Muscle of leg (tissue), 11 donors: ENCODE measurements around the gene REXO1. TPM values are rescaled to one million over a fixed set of nuclear protein-coding genes. Genes with fewer than 3 reads are reported as not detected.

ENCODE experiments used
- DNase-seq: peaks from one replicate; pipeline ENCODE4 v3.0.0; 2013
- H3K27ac ChIP-seq: one replicate; pipeline ENCODE4 v1.5.1; 2013; ENCODE audit warnings: mild to moderate bottlenecking, low read length, control low read depth
- H3K27me3 ChIP-seq: one replicate; pipeline ENCODE4 v1.6.1; 2013; ENCODE audit warnings: low read length; ENCODE audit not compliant: control insufficient read depth, insufficient read depth
- H3K36me3 ChIP-seq: one replicate; pipeline ENCODE4 v1.6.1; 2013; ENCODE audit warnings: low read length; ENCODE audit not compliant: control insufficient read depth, insufficient read depth
- H3K4me1 ChIP-seq: one replicate; pipeline ENCODE4 v1.6.1; 2013; ENCODE audit warnings: low read length; ENCODE audit not compliant: control insufficient read depth, insufficient read depth
- H3K4me3 ChIP-seq: one replicate; pipeline ENCODE4 v1.5.1; 2013; ENCODE audit warnings: low read length, control low read depth
- H3K9me3 ChIP-seq: replicated peaks from 2 replicates; pipeline ENCODE4 v1.6.1; 2013; ENCODE audit warnings: low read depth, low read length; ENCODE audit not compliant: control insufficient read depth
- WGBS: methylation state at CpG from one replicate; pipeline ENCODE4 v1.1.5; 2013; ENCODE audit warnings: missing lambda C conversion rate; ENCODE audit not compliant: insufficient coverage; 5-methylcytosine and 5-hydroxymethylcytosine counted together
- polyA plus RNA-seq, 8 donors: library from polyadenylated mRNA; unstranded; fragments of 120-200 nt; gene quantifications; one replicate each; pipeline versions ENCODE4 v1.2.1 to v1.2.3, GENCODE V29; 2013; ENCODE audit warnings: inconsistent platforms in 1 of 8, low replicate concordance in 1 of 8; ENCODE audit not compliant: insufficient read length in 8 of 8, insufficient read depth in 1 of 8
- total RNA-seq: library from RNA; stranded (reverse); fragments of 120-200 nt; gene quantifications from one replicate; pipeline ENCODE4 v1.2.4, GENCODE V29; 2013

Gene REXO1
- total and polyA plus RNA-seq, 9 donors: 4.8 to 26.9 (median 23.9) TPM

- H3K4me1 ChIP-seq: peaks cover 12% of the 10 kb centered on the region
- H3K4me3 ChIP-seq: no peak overlapping the region
- no peak overlapping the region for H3K27ac ChIP-seq
- H3K27me3 ChIP-seq: no peaks in the 10 kb centered on the region
- DNase-seq: no peak
- WGBS: 77% methylated on average over 5 of the region's 8 CpGs
- no peaks in the 10 kb centered on the region for H3K9me3 ChIP-seq
- peaks cover 9% of the 10 kb centered on the region for H3K36me3 ChIP-seq
Measured at GRCh38 chr19:1866693-1867348, 18.5 kb upstream of the REXO1 start.

GRCh38 chr19:1865172-1866010 lies 17.1 kb upstream of the REXO1 start:
- Histone ChIP-seq H3K27ac (peak overlapping the region; percentile 97), H3K4me3 (peak overlapping the region; percentile 89), H3K27me3 (no peaks in the 10 kb centered on the region), H3K9me3 (no peaks in the 10 kb centered on the region), H3K36me3 (no peaks in the 10 kb centered on the region), H3K4me1 (peaks cover 27% of the 10 kb centered on the region)
- 81% methylated on average over 12 of the region's 17 CpGs for WGBS
- DNase-seq: peak; percentile 43

- Histone ChIP-seq H3K9me3 (no peaks in the 10 kb centered on the region), H3K27ac (peak overlapping the region; percentile 97), H3K4me3 (peak overlapping the region; percentile 89), H3K27me3 (no peaks in the 10 kb centered on the region), H3K36me3 (no peaks in the 10 kb centered on the region), H3K4me1 (peaks cover 34% of the 10 kb centered on the region)
- WGBS: under 1% methylated on average over 42 of the region's 52 CpGs
- DNase-seq: peak; percentile 80
Measured at GRCh38 chr19:1864480-1865171, 16.3 kb upstream of the REXO1 start.

GRCh38 chr19:1863638-1864479 lies 15.6 kb upstream of the REXO1 start:
- Histone ChIP-seq H3K27me3 (no peaks in the 10 kb centered on the region), H3K36me3 (no peaks in the 10 kb centered on the region), H3K4me3 (peak overlapping the region; percentile 89), H3K9me3 (no peaks in the 10 kb centered on the region), H3K4me1 (peaks cover 42% of the 10 kb centered on the region), H3K27ac (peak overlapping the region; percentile 97)
- peak; percentile 97 for DNase-seq
- under 1% methylated on average over 83 of the region's 115 CpGs for whole genome bisulfite sequencing

- Histone ChIP-seq H3K27me3 (no peaks in the 10 kb centered on the region), H3K27ac (peak within 1 kb of the TSS; percentile 97), H3K9me3 (no peaks in the 10 kb centered on the region), H3K4me1 (peaks cover 45% of the 10 kb centered on the region), H3K36me3 (no peaks in the 10 kb centered on the region), H3K4me3 (peak within 1 kb of the TSS; percentile 89)
- under 1% methylated on average over 63 of the region's 63 CpGs for WGBS
- DNase-seq: no peak
Measured at GRCh38 chr19:1863328-1863637, 15.0 kb upstream of the REXO1 start, which contains the start of gene KLF16. TSS of gene KLF16 (minus strand) at chr19:1863579. CDS start at chr19:1863497, 82 bp downstream.

- Histone ChIP-seq H3K27me3 (no peaks in the 10 kb centered on the region), H3K27ac (peak overlapping the region; percentile 82), H3K36me3 (no peaks in the 10 kb centered on the region), H3K4me1 (peaks cover 51% of the 10 kb centered on the region), H3K4me3 (peak overlapping the region; percentile 57), H3K9me3 (no peaks in the 10 kb centered on the region)
- peak; percentile 67 for DNase-seq
- under 1% methylated on average over 86 of the region's 109 CpGs for WGBS
Measured at GRCh38 chr19:1862424-1863327, 14.4 kb upstream of the REXO1 start.

- H3K27ac ChIP-seq: peak overlapping the region; percentile 82
Measured at GRCh38 chr19:1862068-1862423, 13.8 kb upstream of the REXO1 start.

GRCh38 chr19:1861599-1862031 lies 13.3 kb upstream of the REXO1 start:
- Histone ChIP-seq H3K27ac (peak overlapping the region; percentile 82), H3K27me3 (no peaks in the 10 kb centered on the region), H3K4me3 (peak overlapping the region; percentile 57), H3K4me1 (peaks cover 59% of the 10 kb centered on the region), H3K9me3 (no peaks in the 10 kb centered on the region), H3K36me3 (no peaks in the 10 kb centered on the region)
- WGBS: 11% methylated on average over 18 of the region's 23 CpGs
- DNase-seq: peak; percentile 52

More at GRCh38 chr19:1862068-1862423, 13.8 kb upstream of the REXO1 start:
- Histone ChIP-seq H3K4me1 (peaks cover 57% of the 10 kb centered on the region), H3K4me3 (peak overlapping the region; percentile 57), H3K9me3 (no peaks in the 10 kb centered on the region), H3K27me3 (no peaks in the 10 kb centered on the region), H3K36me3 (no peaks in the 10 kb centered on the region)
- 1% methylated on average over 21 of the region's 21 CpGs for WGBS
- DNase-seq: peak; percentile 44
